Thoracic aorta (tissue), 2 donors: ENCODE data around the gene PRDM16. TPM values are rescaled to one million over a fixed set of nuclear protein-coding genes. Genes with fewer than 3 reads are reported as not detected.

Experiments
- ATAC-seq: fragments of 150-250 bp; one replicate; pipeline ENCODE4 v1.8.0; 2017; ENCODE audit warnings: low read depth; ENCODE audit not compliant: insufficient number of reproducible peaks, low FRiP score
- DNase-seq: peaks from one replicate; pipeline ENCODE4 v3.0.0-alpha.2; 2020; ENCODE audit warnings: low spot score
- H3K27ac ChIP-seq, 2 donors: fragments of 200-600 bp; sonication (generic); 1 replicate in 1 of 2; 2 replicates in 1 of 2; pipeline ENCODE4 v1.5.1; 2016; ENCODE audit warnings: mild to moderate bottlenecking in 2 of 2, moderate library complexity in 2 of 2
- H3K27me3 ChIP-seq: fragments of 200-600 bp; sonication (generic); replicated peaks from 2 replicates; pipeline ENCODE4 v1.6.0; 2016; ENCODE audit warnings: mild to moderate bottlenecking; ENCODE audit not compliant: insufficient read depth
- H3K36me3 ChIP-seq: fragments of 200-600 bp; sonication (generic); one replicate; pipeline ENCODE4 v1.5.1; 2016
- H3K4me1 ChIP-seq, 2 donors: fragments of 200-600 bp; sonication (generic); 1 replicate in 1 of 2; 2 replicates in 1 of 2; pipeline versions ENCODE4 v1.5.1 to v1.6.0; 2016; ENCODE audit warnings: low read depth in 2 of 2, mild to moderate bottlenecking in 1 of 2; ENCODE audit not compliant: control insufficient read depth in 1 of 2
- H3K4me3 ChIP-seq: fragments of 200-600 bp; sonication (generic); 2 replicates; pipeline ENCODE4 v1.5.1; 2016; ENCODE audit warnings: mild to moderate bottlenecking
- H3K9me3 ChIP-seq: fragments of 200-600 bp; sonication (generic); 2 replicates; pipeline ENCODE4 v1.5.1; 2016
- total RNA-seq, 2 donors: library from RNA; depleted of rRNA; stranded (reverse); fragments of >200 nt; gene quantifications; one replicate each; pipeline versions ENCODE4 v1.1.0 to v1.2.3, GENCODE V29; 2016
- TF ChIP-seq, protein P1 (sequence below): fragments of 200-600 bp; sonication (generic); IDR thresholded peaks from one replicate; pipeline ENCODE4 v1.5.1; 2019; ENCODE audit warnings: antibody characterized with exemption

PRDM16 gene
- total RNA-seq, 2 donors from 2014 or later, result 68.9 to 85.4 TPM

DNA sequence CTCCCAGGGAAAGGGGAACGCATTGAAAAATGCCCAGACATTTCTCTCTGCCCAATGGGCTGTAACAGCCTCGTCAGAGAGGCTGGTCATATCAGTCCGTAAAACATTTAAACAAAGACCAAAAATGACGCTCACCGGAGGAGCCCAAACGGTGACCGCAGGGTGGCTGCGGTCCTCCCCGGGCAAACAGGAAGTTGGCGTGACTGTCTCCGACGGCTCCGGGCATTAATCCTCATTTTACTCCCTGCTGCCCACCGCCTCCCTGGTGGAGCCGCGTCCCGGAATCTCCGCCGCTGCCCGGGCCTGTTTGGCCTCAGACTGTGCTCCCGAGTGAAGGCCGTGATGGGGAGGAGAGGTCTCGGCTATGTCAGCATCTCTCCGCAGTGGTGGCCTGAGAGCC lies 9.9 kb downstream of the PRDM16 start:
- TF ChIP-seq, protein P1, sequence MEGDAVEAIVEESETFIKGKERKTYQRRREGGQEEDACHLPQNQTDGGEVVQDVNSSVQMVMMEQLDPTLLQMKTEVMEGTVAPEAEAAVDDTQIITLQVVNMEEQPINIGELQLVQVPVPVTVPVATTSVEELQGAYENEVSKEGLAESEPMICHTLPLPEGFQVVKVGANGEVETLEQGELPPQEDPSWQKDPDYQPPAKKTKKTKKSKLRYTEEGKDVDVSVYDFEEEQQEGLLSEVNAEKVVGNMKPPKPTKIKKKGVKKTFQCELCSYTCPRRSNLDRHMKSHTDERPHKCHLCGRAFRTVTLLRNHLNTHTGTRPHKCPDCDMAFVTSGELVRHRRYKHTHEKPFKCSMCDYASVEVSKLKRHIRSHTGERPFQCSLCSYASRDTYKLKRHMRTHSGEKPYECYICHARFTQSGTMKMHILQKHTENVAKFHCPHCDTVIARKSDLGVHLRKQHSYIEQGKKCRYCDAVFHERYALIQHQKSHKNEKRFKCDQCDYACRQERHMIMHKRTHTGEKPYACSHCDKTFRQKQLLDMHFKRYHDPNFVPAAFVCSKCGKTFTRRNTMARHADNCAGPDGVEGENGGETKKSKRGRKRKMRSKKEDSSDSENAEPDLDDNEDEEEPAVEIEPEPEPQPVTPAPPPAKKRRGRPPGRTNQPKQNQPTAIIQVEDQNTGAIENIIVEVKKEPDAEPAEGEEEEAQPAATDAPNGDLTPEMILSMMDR, result no peak
- Histone ChIP-seq H3K27me3 (no peaks in the 10 kb centered on the region), H3K4me1 (peaks cover 37 to 99% of the 10 kb centered on the region in 2 donors), H3K36me3 (no peaks in the 10 kb centered on the region), H3K27ac (peak overlapping the region; percentile 96 to 97), H3K9me3 (no peaks in the 10 kb centered on the region), H3K4me3 (peak overlapping the region; percentile 55)
- ATAC-seq, result no peak
- no peak for DNase-seq

DNA sequence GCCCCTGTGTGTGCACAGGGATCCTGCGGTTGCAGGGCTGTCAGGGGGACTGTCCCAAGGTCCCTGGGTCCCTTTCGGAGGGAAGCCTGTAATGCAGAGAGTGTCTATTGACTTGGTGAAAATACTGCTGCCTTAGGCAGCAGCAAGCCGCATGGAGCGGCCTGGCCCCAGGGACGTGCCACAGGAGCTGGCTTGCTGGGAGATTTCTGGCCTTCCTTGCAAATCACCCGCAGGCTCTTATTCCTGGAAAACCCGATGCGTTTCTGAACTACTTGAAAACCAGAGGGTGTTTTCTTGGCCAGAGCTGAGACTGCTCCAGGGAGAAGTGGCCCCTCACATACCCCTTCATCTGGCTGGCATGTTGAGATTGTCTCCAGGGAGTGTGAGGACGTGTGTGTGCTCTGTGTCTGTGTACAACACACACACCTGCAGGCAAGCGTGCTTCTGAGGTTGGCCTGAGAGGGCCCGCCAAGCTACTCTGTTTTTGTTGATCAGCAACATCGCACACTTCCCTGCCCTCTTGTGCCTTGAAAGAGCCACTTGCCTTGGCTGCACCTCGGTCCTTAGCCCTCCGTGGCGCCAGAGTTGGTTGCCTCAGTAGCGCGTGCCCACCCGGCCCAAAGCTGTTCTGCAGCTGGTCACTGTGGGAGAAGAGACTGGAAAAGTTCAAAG lies 10.5 kb downstream of the PRDM16 start:
- TF ChIP-seq, protein P1, result no peak
- H3K4me1 ChIP-seq, result peaks cover 39 to 99% of the 10 kb centered on the region in 2 donors
- H3K27me3 ChIP-seq, result no peaks in the 10 kb centered on the region
- H3K4me3 ChIP-seq, result peak overlapping the region; percentile 55
- no peaks in the 10 kb centered on the region for H3K36me3 ChIP-seq
- H3K9me3 ChIP-seq, result no peaks in the 10 kb centered on the region
- peak overlapping the region; percentile 96 to 97 for H3K27ac ChIP-seq
- no peak for DNase-seq
- ATAC-seq, result no peak

DNA sequence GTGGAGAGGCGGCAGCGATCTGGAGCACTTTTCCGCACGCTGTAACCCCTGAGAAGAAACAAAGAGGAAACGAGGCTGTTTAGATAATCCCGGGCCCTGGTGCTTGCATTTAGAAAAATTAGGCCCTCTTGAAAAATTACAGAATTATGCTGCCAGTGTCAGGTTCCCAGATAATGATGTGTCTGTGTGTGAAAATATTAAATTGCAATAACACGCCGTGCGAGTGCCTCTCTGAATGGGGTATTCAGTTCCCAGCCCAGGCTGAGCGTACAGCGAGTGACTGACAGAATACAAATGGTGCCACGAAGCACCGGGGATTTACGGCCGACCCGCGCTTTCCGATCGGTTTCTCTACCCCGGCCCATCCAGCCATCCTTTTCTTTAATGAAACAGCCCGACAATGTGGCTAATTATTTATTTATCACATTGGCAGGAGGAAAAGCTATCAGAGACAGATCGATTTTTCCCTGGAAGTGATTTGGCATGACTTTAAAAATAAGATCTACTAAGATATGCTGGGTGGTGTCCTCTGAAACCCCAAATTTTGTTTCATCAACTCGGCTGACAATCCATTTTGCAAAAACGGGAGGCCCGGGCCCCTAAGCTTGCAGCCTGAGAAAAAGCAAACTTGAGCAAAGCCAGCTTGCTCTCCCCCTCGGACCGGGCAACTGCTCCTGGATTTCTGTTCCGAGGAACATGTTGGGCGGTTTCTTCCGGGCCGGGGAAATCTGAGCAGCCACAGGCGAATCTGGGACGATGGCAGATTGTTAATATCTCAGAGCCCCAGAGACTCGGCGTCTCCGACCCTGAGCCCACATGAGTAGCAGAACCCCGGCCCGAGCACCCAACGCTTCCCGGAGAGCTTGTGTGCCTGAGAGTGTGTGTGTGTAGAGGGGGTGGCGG lies 11.3 kb downstream of the PRDM16 start:
- TF ChIP-seq, protein P1, result no peak
- Histone ChIP-seq H3K4me1 (peaks cover 31 to 99% of the 10 kb centered on the region in 2 donors), H3K27me3 (no peaks in the 10 kb centered on the region), H3K27ac (peak overlapping the region; percentile 96 to 97), H3K9me3 (no peaks in the 10 kb centered on the region), H3K36me3 (no peaks in the 10 kb centered on the region), H3K4me3 (peak overlapping the region; percentile 55)
- ATAC-seq, result no peak
- no peak for DNase-seq

DNA sequence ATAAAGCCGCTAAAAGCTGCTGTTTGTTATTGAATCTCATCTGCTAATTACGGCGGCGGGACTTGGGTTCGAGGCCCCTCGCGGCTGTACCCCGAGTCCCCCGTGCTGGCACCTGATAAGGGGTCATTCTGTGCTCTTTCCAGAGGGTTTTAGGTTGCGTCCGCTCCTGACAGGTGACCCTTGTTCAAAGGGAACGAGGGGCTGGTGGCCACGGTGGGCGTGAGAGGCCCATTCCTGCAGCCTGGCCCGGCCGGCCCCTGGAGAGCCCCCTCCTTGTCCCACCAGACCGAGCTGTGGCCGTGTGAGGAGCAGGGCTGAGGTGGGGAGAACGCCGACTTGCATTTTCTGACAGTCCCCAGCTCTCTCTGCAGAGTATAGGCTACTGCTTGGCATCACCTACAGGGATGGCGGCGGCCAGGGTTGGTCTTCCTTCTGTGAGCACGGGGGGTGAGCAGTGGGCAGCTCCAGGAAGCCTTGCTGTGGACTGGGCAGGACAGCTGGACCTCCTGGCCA lies 12.2 kb downstream of the PRDM16 start:
- peak overlapping the region; percentile 96 to 97 for H3K27ac ChIP-seq
- TF ChIP-seq, protein P1, result no peak
- H3K36me3 ChIP-seq, result no peaks in the 10 kb centered on the region
- H3K4me3 ChIP-seq, result no peak overlapping the region
- no peaks in the 10 kb centered on the region for H3K9me3 ChIP-seq
- H3K4me1 ChIP-seq, result peaks cover 23 to 98% of the 10 kb centered on the region in 2 donors
- H3K27me3 ChIP-seq, result no peaks in the 10 kb centered on the region
- no peak for ATAC-seq
- no peak for DNase-seq

DNA sequence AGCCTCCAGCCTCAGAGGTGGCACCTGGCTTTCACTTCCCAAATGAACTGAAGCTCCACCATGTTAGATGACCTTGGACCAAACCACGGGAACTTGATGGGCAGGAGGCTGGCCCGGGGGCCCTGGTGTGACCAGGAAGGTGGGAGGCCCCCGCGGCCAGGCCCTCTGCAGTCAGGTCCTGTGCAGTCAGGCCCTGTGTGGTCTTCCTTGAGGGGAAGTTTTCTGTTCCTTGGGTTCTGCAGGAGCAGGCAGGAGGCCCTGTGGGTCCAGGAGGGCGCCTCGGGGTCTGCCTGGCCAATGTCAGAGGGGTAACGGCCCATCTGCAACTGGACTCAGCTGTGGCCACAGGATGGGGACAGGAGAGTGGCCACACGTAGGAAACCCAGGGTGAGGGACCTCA lies 13.0 kb downstream of the PRDM16 start:
- TF ChIP-seq, protein P1, result no peak
- H3K36me3 ChIP-seq, result no peaks in the 10 kb centered on the region
- no peak for ATAC-seq
- H3K9me3 ChIP-seq, result no peaks in the 10 kb centered on the region
- peak overlapping the region; percentile 55 to 56 for H3K27ac ChIP-seq
- H3K4me3 ChIP-seq, result no peak overlapping the region
- no peak for DNase-seq
- no peaks in the 10 kb centered on the region for H3K27me3 ChIP-seq
- peaks cover 23 to 96% of the 10 kb centered on the region in 2 donors for H3K4me1 ChIP-seq
